ENCODE measurements around the gene SLC30A3.

SLC30A3 gene

GRCh38 chr2:27236136-27236535 lies 26.7 kb downstream of the SLC30A3 start:
- TF ChIP-seq, protein P1, sequence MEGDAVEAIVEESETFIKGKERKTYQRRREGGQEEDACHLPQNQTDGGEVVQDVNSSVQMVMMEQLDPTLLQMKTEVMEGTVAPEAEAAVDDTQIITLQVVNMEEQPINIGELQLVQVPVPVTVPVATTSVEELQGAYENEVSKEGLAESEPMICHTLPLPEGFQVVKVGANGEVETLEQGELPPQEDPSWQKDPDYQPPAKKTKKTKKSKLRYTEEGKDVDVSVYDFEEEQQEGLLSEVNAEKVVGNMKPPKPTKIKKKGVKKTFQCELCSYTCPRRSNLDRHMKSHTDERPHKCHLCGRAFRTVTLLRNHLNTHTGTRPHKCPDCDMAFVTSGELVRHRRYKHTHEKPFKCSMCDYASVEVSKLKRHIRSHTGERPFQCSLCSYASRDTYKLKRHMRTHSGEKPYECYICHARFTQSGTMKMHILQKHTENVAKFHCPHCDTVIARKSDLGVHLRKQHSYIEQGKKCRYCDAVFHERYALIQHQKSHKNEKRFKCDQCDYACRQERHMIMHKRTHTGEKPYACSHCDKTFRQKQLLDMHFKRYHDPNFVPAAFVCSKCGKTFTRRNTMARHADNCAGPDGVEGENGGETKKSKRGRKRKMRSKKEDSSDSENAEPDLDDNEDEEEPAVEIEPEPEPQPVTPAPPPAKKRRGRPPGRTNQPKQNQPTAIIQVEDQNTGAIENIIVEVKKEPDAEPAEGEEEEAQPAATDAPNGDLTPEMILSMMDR (conservative IDR thresholded peaks at IDR 0.05), result no peak
- no peak overlapping the region for H3K27ac ChIP-seq

GRCh38 chr2:27233341-27233740 lies 29.5 kb downstream of the SLC30A3 start:
- H3K27ac ChIP-seq, result no peak overlapping the region

GRCh38 chr2:27231921-27232320 lies 30.9 kb downstream of the SLC30A3 start:
- H3K27ac ChIP-seq, result no peak overlapping the region
- TF ChIP-seq, protein P1 (conservative IDR thresholded peaks at IDR 0.05), result no peak

More at GRCh38 chr2:27233341-27233740, 29.5 kb downstream of the SLC30A3 start:
- TF ChIP-seq, protein P1 (conservative IDR thresholded peaks at IDR 0.05), result no peak

DNA sequence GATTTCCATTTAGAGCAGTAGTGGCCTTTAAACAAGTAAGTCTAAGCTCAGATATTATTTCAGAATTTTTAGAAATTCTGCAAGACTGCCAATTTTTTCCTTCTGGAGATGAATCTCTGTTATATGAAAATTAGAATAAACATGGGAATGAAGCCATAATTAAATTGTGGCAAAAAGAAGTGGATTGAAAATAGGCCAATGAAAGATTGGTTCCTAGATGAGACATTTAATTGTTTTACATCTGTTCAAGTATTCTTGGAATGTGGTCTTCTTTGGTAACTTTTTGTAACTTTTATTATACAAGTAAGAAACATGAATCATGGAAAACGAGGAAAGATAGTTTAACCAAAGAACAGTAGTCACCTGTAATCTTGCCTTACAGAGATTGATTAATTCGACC lies 35.3 kb downstream of the SLC30A3 start:
- no peak overlapping the region for H3K27ac ChIP-seq
- TF ChIP-seq, protein P1 (conservative IDR thresholded peaks at IDR 0.05), result no peak

- no peak overlapping the region for H3K27ac ChIP-seq
- TF ChIP-seq, protein P1 (conservative IDR thresholded peaks at IDR 0.05), result no peak
Observed at GRCh38 chr2:27225526-27225925, 37.3 kb downstream of the SLC30A3 start.

DNA sequence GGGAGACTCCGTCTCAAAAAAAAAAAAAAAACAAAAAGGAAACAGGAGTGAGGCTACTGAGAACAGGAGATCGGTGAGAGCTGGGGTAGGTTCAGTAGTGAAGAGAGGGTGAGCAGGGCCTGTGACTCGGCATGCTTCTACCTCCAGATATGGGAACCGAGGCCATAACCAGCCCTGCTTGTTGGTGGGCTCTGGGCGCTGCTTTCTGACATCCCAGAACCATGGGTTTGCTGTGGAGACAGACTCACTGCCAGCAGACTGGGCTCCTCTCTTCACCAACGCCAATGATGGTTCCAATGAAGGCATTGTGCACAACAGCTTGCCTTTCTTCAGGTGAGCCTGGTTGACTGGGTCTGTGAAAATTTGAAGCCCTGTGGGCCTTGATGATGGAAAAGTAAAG lies 39.4 kb downstream of the SLC30A3 start:
- no peak overlapping the region for H3K27ac ChIP-seq
- TF ChIP-seq, protein P1 (conservative IDR thresholded peaks at IDR 0.05), result no peak

- TF ChIP-seq, protein P1 (conservative IDR thresholded peaks at IDR 0.05), result no peak
- no peak overlapping the region for H3K27ac ChIP-seq
Observed at GRCh38 chr2:27222407-27222806, 40.4 kb downstream of the SLC30A3 start.

Measured in VCaP (cell line).